Measurements from ENCODE around the gene MYRF. TPM values are rescaled to one million over a fixed set of nuclear protein-coding genes. Genes with fewer than 3 reads are reported as not detected.

Gene MYRF
- total and polyA plus RNA-seq, 2 of the 4 experiments (the other 2 are of a cell fraction), result 1.6 to 10.7 TPM

- Histone ChIP-seq H3K9me1 (ENCODE audit: insufficient read depth, low read length) (no peaks in the 10 kb centered on the region), H3K9me3 (ENCODE audit: control insufficient read depth, insufficient read depth, low read length) (no peaks in the 10 kb centered on the region), H3K4me1 (ENCODE audit: control insufficient read depth, insufficient read depth, low read length) (no peaks in the 10 kb centered on the region), H3K56ac (ENCODE audit: extremely low read depth, insufficient read depth, low read length) (no peak overlapping the region), H3K4ac (ENCODE audit: low read depth, low read length) (no peak overlapping the region), H3K18ac (ENCODE audit: low read depth, low read length) (no peak overlapping the region), H3K9ac (ENCODE audit: low read depth, low read length) (no peak overlapping the region), H2AK9ac (replicated peaks; ENCODE audit: low read depth, low read length, poor library complexity) (no peak overlapping the region), H3K14ac (replicated peaks; ENCODE audit: low read depth, low read length) (no peak overlapping the region), H2AFZ (replicated peaks; ENCODE audit: low read length, poor library complexity) (no peak overlapping the region), H3K4me2 (ENCODE audit: low read depth, low read length) (no peak overlapping the region), H3K79me1 (ENCODE audit: low read depth in 1 of 2, low read length in 2 of 2) (no peaks in the 10 kb centered on the region), H4K20me1 (ENCODE audit: insufficient read depth, low read length) (no peaks in the 10 kb centered on the region), H2AK5ac (ENCODE audit: low read depth, low read length) (no peak overlapping the region), H2BK15ac (ENCODE audit: low read depth, low read length) (no peak overlapping the region), H3K4me3 (ENCODE audit: insufficient read depth, low read depth, low read length) (no peak overlapping the region), H4K8ac (ENCODE audit: low read depth in 2 of 2, low read length in 2 of 2) (no peak overlapping the region), H2BK5ac (ENCODE audit: low read depth, low read length, poor library complexity, severe bottlenecking) (no peak overlapping the region), H3K27me3 (ENCODE audit: control insufficient read depth, insufficient read depth, low read length) (no peaks in the 10 kb centered on the region), H3K27ac (ENCODE audit: insufficient read depth, low read length) (no peak overlapping the region), H4K91ac (ENCODE audit: insufficient read depth, low read depth, low read length) (no peak overlapping the region), H4K5ac (ENCODE audit: low read depth, low read length) (no peak overlapping the region), H3K23ac (ENCODE audit: low read depth, low read length) (no peak overlapping the region), H2BK120ac (ENCODE audit: low read depth, low read length) (no peak overlapping the region), H3K36me3 (ENCODE audit: control insufficient read depth, insufficient read depth, low read length) (peaks cover 16% of the 10 kb centered on the region; the same call in 1 of the 2 replicates), H2BK20ac (ENCODE audit: low read depth, low read length) (no peak overlapping the region)
- TF ChIP-seq MAFK (IDR thresholded peaks at IDR 0.05; ENCODE audit: low read depth, low read length), result no peak
- TF ChIP-seq USF2 (IDR thresholded peaks at IDR 0.05; ENCODE audit: low read depth, low read length), result no peak
- ChIA-PET CTCF (no interaction called here), POLR2A (ENCODE audit: unreplicated experiment) (interaction anchor here (0.6 kb wide), 1 partner anchor 10 kb away, joined by 7 read pairs; no protein-coding TSS in a partner anchor)
- no peak for ATAC-seq (ENCODE audit: low read depth)
- BruUV-seq (replicated peaks), result no TSS peak
- in situ Hi-C loops (cut with MboI; ENCODE audit: low sequenced_read_pairs) (no loop called here), dilution Hi-C loops (cut with HindIII; ENCODE audit: low sequenced_read_pairs, unreplicated experiment) (no loop called here), intact Hi-C loops (cut with micrococcal nuclease) (loop anchor here (10.0 kb wide), 1 partner anchor 155 kb away; the partner anchor contains the start of gene SYT7)
- no CpG with 5 or more reads among the region's 15 CpGs for WGBS, 2 experiments (ENCODE audit: extremely low coverage in 2 of 2, insufficient read length in 1 of 2)
- DNase-seq, result no peak
Observed at GRCh38 chr11:61739413-61739812, 13.0 kb upstream of the MYRF start.
